Measurements from ENCODE around the gene CDC73.

- no peak for TF ChIP-seq HDAC6 (IDR thresholded peaks at IDR 0.05; ENCODE audit: low read depth, low read length)
- TF ChIP-seq ZFPM2 (CRISPR knock-in tag; IDR thresholded peaks at IDR 0.05), result no peak
- TF ChIP-seq, protein P1, sequence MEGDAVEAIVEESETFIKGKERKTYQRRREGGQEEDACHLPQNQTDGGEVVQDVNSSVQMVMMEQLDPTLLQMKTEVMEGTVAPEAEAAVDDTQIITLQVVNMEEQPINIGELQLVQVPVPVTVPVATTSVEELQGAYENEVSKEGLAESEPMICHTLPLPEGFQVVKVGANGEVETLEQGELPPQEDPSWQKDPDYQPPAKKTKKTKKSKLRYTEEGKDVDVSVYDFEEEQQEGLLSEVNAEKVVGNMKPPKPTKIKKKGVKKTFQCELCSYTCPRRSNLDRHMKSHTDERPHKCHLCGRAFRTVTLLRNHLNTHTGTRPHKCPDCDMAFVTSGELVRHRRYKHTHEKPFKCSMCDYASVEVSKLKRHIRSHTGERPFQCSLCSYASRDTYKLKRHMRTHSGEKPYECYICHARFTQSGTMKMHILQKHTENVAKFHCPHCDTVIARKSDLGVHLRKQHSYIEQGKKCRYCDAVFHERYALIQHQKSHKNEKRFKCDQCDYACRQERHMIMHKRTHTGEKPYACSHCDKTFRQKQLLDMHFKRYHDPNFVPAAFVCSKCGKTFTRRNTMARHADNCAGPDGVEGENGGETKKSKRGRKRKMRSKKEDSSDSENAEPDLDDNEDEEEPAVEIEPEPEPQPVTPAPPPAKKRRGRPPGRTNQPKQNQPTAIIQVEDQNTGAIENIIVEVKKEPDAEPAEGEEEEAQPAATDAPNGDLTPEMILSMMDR (IDR thresholded peaks at IDR 0.05 in 2 of 3, conservative IDR thresholded peaks at IDR 0.05 in 1 of 3; ENCODE audit: insufficient read depth in 2 of 3, low read depth in 1 of 3, low read length in 3 of 3), result no peak
- no peak for TF ChIP-seq RFX1 (IDR thresholded peaks at IDR 0.05)
- no peak for TF ChIP-seq CREB1 (IDR thresholded peaks at IDR 0.05)
- TF ChIP-seq CREB1 (CRISPR knock-in tag; IDR thresholded peaks at IDR 0.05), result no peak
- no peak for TF ChIP-seq ZNF644 (tag; IDR thresholded peaks at IDR 0.05; ENCODE audit: low read depth)
- no peak for TF ChIP-seq MAZ (CRISPR knock-in tag; conservative IDR thresholded peaks at IDR 0.05 in 1 of 2, IDR thresholded peaks at IDR 0.05 in 1 of 2)
Measured at GRCh38 chr1:193221651-193222050, 99.8 kb downstream of the CDC73 start.
